SK-N-SH (cell line): Measurements from ENCODE around the gene ZNF491. TPM values are rescaled to one million over a fixed set of nuclear protein-coding genes. Genes with fewer than 3 reads are reported as not detected.

Source experiments
- CTCF ChIA-PET: fragments of 300-600, 350-600 bp; formaldehyde crosslinking; extraction: SDS; loops from one replicate; lab custom pipeline; 2021; lab: Yijun Ruan, JAX
- POLR2A ChIA-PET: fragments of 350-600 bp; sonication (Branson Sonifier 250); formaldehyde crosslinking; extraction: SDS; loops from one replicate; lab custom pipeline; 2020; ENCODE audit warnings: antibody characterized with exemption, inconsistent platforms; lab: Yijun Ruan, JAX
- DNase-seq: peaks from one replicate; pipeline ENCODE4 v3.0.0; 2012
- H2AFZ ChIP-seq: fragments of 200-600 bp; sonication (generic); 2 replicates; pipeline ENCODE4 v1.8.1; 2016; ENCODE audit warnings: antibody characterized with exemption, mild to moderate bottlenecking, low read depth
- H3F3A ChIP-seq: fragments of 200-600 bp; sonication (generic); replicated peaks from 2 replicates; pipeline ENCODE3; 2016; ENCODE audit warnings: antibody characterized with exemption, mild to moderate bottlenecking; ENCODE audit not compliant: insufficient read depth
- H3K27ac ChIP-seq, 2 experiments: fragments of 200-500 bp in 1 of 2; fragments of 200-600 bp in 1 of 2; sonication (Bioruptor generic) in 1 of 2; sonication (generic), shearing (Covaris generic) in 1 of 2; 2 replicates each; pipeline versions ENCODE4 v1.5.1 to v1.6.1; 2014 to 2016; ENCODE audit warnings: low read depth in 2 of 2, inconsistent platforms in 1 of 2, low read length in 1 of 2, mild to moderate bottlenecking in 1 of 2, mixed read lengths in 1 of 2
- H3K27me3 ChIP-seq: fragments of 200-600 bp; sonication (generic), shearing (Covaris generic); 2 replicates; pipeline ENCODE4 v1.6.1; 2016; ENCODE audit warnings: mixed run types; ENCODE audit not compliant: insufficient read depth
- H3K36me3 ChIP-seq, 2 experiments: fragments of 200-500 bp in 1 of 2; fragments of 200-600 bp in 1 of 2; sonication (Bioruptor generic) in 1 of 2; sonication (generic) in 1 of 2; replicated peaks in 1 of 2; 2 replicates each; pipeline versions ENCODE3 to v1.5.1; 2014 to 2016; ENCODE audit warnings: low read length in 1 of 2, mild to moderate bottlenecking in 1 of 2; ENCODE audit not compliant: insufficient read depth in 2 of 2, control insufficient read depth in 1 of 2
- H3K4me1 ChIP-seq, 2 experiments: fragments of 200-500 bp in 1 of 2; fragments of 200-600 bp in 1 of 2; sonication (Bioruptor generic) in 1 of 2; sonication (generic), shearing (Covaris generic) in 1 of 2; 2 replicates each; pipeline versions ENCODE4 v1.5.1 to v1.6.1; 2014 to 2016; ENCODE audit warnings: low read depth in 1 of 2, low read length in 1 of 2, mixed run types in 1 of 2; ENCODE audit not compliant: insufficient read depth in 2 of 2, control insufficient read depth in 1 of 2
- H3K4me2 ChIP-seq: fragments of 200-600 bp; sonication (generic), shearing (Covaris generic); 2 replicates; pipeline ENCODE4 v1.6.1; 2017; ENCODE audit warnings: mixed run types
- H3K4me3 ChIP-seq, 2 experiments: fragments of 200-500 bp in 1 of 2; fragments of 200-600 bp in 1 of 2; sonication (Bioruptor generic) in 1 of 2; sonication (generic), shearing (Covaris generic) in 1 of 2; 2 replicates each; pipeline versions ENCODE4 v1.5.1 to v1.8.1; 2014 to 2016; ENCODE audit warnings: low read depth in 2 of 2, inconsistent platforms in 1 of 2, low read length in 1 of 2, mild to moderate bottlenecking in 1 of 2, mixed read lengths in 1 of 2, moderate library complexity in 1 of 2
- H3K79me2 ChIP-seq: fragments of 200-600 bp; sonication (generic); 2 replicates; pipeline ENCODE4 v1.8.1; 2017; ENCODE audit warnings: mild to moderate bottlenecking; ENCODE audit not compliant: insufficient read depth
- H3K9ac ChIP-seq: fragments of 200-600 bp; sonication (generic); 2 replicates; pipeline ENCODE4 v1.6.1; 2017; ENCODE audit warnings: mixed run types
- H3K9me2 ChIP-seq: fragments of 200-600 bp; sonication (generic); 2 replicates; pipeline ENCODE4 v1.6.1; 2017; ENCODE audit warnings: mixed run types
- H3K9me3 ChIP-seq: fragments of 200-600 bp; sonication (generic); 2 replicates; pipeline ENCODE4 v1.6.1; 2017; ENCODE audit warnings: mixed run types, mild to moderate bottlenecking, moderate library complexity
- H4K20me1 ChIP-seq: fragments of 200-600 bp; sonication (generic); 2 replicates; pipeline ENCODE4 v1.6.1; 2017; ENCODE audit warnings: mild to moderate bottlenecking, mixed run types; ENCODE audit not compliant: insufficient read depth
- CHD2 ChIP-seq: fragments of 150-350 bp; IDR thresholded peaks from 2 replicates; pipeline ENCODE4 v1.6.1; 2018; ENCODE audit warnings: low read length; ENCODE audit not compliant: partially characterized antibody
- FOSL2 ChIP-seq: IDR thresholded peaks from 2 replicates; pipeline ENCODE4 v1.4.0; 2012; ENCODE audit warnings: low read depth, mild to moderate bottlenecking, moderate library complexity, borderline replicate concordance
- FOXJ3 ChIP-seq: sonication (generic); formaldehyde crosslinking; IDR thresholded peaks from 2 replicates; pipeline ENCODE4 v1.5.1; 2020; ENCODE audit warnings: mild to moderate bottlenecking, missing genetic modification reagents
- GATA2 ChIP-seq: sonication (generic); formaldehyde crosslinking; IDR thresholded peaks from 2 replicates; pipeline ENCODE4 v1.5.0; 2020; ENCODE audit warnings: mild to moderate bottlenecking, missing genetic modification reagents
- MEF2A ChIP-seq: IDR thresholded peaks from 2 replicates; pipeline ENCODE4 v1.4.0; 2012; ENCODE audit warnings: low read depth, borderline replicate concordance
- MXI1 ChIP-seq: IDR thresholded peaks from 2 replicates; pipeline ENCODE4 v1.6.1; 2012; ENCODE audit warnings: mild to moderate bottlenecking, low read depth, low read length, improper control_type of control experiment
- NFIC ChIP-seq: IDR thresholded peaks from 2 replicates; pipeline ENCODE4 v1.4.0; 2012; ENCODE audit warnings: borderline replicate concordance
- RAD21 ChIP-seq: IDR thresholded peaks from 2 replicates; pipeline ENCODE4 v1.6.1; 2012; ENCODE audit warnings: mild to moderate bottlenecking, low read length
- TCF12 ChIP-seq: IDR thresholded peaks from 2 replicates; pipeline ENCODE4 v1.4.0; 2012
- TEAD4 ChIP-seq: IDR thresholded peaks from 2 replicates; pipeline ENCODE4 v1.4.0; 2012; ENCODE audit warnings: mild to moderate bottlenecking, borderline replicate concordance; ENCODE audit not compliant: insufficient read depth
- YY1 ChIP-seq: IDR thresholded peaks from 2 replicates; pipeline ENCODE4 v1.4.0; 2012; ENCODE audit warnings: low read depth, mild to moderate bottlenecking
- WGBS: methylation state at CpG from one replicate; pipeline ENCODE4 v1.1.6; 2017; ENCODE audit warnings: low lambda C conversion rate; 5-methylcytosine and 5-hydroxymethylcytosine counted together
- polyA plus RNA-seq, 3 experiments: library from polyadenylated mRNA; depleted of rRNA; stranded (reverse); fragments of >200 nt; gene quantifications; 2 replicates each; pipeline ENCODE4 v1.2.3, GENCODE V29; 2012
- TF ChIP-seq, protein P1 (sequence below): IDR thresholded peaks from 2 replicates; pipeline ENCODE4 v1.4.0; 2012; ENCODE audit warnings: low read depth, borderline replicate concordance
- TF ChIP-seq, protein P2 (sequence below): IDR thresholded peaks from 2 replicates; pipeline ENCODE4 v1.6.1; 2012; ENCODE audit warnings: mild to moderate bottlenecking, low read depth, low read length, moderate library complexity
- TF ChIP-seq, protein P3 (sequence below): IDR thresholded peaks from 2 replicates; pipeline ENCODE4; 2012
- TF ChIP-seq, protein P4 (sequence below): fragments of 200-600 bp; sonication (generic); IDR thresholded peaks from 2 replicates; pipeline ENCODE4 v1.6.1; 2017; ENCODE audit warnings: antibody characterized with exemption, mild to moderate bottlenecking, moderate library complexity
- TF ChIP-seq, protein P5 (sequence below): fragments of 150-350 bp; IDR thresholded peaks from 2 replicates; pipeline ENCODE4 v1.6.1; 2017; ENCODE audit warnings: antibody characterized with exemption, low read length, low read depth, borderline replicate concordance

ZNF491 gene
- polyA plus RNA-seq, 1 of the 3 experiments (the other 2 are of a cell fraction) = 0.77 TPM

DNA sequence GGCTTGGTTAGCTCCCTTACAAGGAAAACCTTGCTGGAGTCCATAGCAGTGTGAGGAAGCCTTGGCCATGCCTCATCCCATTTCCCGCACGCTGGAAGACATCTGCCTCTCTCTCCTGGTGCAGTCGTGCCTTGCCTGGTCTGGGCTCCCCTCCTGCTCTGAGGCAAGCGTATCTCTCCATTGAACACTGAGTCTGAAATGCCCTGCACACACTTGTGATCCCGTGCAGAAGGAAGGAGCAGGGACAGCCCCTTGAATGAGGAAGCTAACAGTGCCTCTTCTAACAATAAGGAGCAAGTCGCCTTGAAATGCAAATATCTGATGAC is 15.3 kb downstream of the ZNF491 start:
- peak overlapping the region; percentile 91 for H3K4me2 ChIP-seq

More for the DNA sequence above, 15.3 kb downstream of the ZNF491 start:
- H3K79me2 ChIP-seq = peaks cover 31% of the 10 kb centered on the region
- no peak for TF ChIP-seq TCF12
- no peak for TF ChIP-seq FOSL2
- TF ChIP-seq TEAD4 = no peak
- TF ChIP-seq YY1 = no peak
- no peak for TF ChIP-seq CHD2
- TF ChIP-seq, protein P1, sequence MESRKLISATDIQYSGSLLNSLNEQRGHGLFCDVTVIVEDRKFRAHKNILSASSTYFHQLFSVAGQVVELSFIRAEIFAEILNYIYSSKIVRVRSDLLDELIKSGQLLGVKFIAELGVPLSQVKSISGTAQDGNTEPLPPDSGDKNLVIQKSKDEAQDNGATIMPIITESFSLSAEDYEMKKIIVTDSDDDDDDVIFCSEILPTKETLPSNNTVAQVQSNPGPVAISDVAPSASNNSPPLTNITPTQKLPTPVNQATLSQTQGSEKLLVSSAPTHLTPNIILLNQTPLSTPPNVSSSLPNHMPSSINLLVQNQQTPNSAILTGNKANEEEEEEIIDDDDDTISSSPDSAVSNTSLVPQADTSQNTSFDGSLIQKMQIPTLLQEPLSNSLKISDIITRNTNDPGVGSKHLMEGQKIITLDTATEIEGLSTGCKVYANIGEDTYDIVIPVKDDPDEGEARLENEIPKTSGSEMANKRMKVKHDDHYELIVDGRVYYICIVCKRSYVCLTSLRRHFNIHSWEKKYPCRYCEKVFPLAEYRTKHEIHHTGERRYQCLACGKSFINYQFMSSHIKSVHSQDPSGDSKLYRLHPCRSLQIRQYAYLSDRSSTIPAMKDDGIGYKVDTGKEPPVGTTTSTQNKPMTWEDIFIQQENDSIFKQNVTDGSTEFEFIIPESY = no peak
- no peak for TF ChIP-seq GATA2 (CRISPR knock-in tag)
- no peak for TF ChIP-seq RAD21
- TF ChIP-seq, protein P2, sequence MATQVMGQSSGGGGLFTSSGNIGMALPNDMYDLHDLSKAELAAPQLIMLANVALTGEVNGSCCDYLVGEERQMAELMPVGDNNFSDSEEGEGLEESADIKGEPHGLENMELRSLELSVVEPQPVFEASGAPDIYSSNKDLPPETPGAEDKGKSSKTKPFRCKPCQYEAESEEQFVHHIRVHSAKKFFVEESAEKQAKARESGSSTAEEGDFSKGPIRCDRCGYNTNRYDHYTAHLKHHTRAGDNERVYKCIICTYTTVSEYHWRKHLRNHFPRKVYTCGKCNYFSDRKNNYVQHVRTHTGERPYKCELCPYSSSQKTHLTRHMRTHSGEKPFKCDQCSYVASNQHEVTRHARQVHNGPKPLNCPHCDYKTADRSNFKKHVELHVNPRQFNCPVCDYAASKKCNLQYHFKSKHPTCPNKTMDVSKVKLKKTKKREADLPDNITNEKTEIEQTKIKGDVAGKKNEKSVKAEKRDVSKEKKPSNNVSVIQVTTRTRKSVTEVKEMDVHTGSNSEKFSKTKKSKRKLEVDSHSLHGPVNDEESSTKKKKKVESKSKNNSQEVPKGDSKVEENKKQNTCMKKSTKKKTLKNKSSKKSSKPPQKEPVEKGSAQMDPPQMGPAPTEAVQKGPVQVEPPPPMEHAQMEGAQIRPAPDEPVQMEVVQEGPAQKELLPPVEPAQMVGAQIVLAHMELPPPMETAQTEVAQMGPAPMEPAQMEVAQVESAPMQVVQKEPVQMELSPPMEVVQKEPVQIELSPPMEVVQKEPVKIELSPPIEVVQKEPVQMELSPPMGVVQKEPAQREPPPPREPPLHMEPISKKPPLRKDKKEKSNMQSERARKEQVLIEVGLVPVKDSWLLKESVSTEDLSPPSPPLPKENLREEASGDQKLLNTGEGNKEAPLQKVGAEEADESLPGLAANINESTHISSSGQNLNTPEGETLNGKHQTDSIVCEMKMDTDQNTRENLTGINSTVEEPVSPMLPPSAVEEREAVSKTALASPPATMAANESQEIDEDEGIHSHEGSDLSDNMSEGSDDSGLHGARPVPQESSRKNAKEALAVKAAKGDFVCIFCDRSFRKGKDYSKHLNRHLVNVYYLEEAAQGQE = no peak
- TF ChIP-seq, protein P3, sequence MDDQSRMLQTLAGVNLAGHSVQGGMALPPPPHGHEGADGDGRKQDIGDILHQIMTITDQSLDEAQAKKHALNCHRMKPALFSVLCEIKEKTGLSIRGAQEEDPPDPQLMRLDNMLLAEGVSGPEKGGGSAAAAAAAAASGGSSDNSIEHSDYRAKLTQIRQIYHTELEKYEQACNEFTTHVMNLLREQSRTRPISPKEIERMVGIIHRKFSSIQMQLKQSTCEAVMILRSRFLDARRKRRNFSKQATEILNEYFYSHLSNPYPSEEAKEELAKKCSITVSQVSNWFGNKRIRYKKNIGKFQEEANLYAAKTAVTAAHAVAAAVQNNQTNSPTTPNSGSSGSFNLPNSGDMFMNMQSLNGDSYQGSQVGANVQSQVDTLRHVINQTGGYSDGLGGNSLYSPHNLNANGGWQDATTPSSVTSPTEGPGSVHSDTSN = no peak
- TF ChIP-seq MXI1 = no peak
- no peak for TF ChIP-seq FOXJ3 (CRISPR knock-in tag)
- TF ChIP-seq NFIC = no peak
- TF ChIP-seq, protein P4, sequence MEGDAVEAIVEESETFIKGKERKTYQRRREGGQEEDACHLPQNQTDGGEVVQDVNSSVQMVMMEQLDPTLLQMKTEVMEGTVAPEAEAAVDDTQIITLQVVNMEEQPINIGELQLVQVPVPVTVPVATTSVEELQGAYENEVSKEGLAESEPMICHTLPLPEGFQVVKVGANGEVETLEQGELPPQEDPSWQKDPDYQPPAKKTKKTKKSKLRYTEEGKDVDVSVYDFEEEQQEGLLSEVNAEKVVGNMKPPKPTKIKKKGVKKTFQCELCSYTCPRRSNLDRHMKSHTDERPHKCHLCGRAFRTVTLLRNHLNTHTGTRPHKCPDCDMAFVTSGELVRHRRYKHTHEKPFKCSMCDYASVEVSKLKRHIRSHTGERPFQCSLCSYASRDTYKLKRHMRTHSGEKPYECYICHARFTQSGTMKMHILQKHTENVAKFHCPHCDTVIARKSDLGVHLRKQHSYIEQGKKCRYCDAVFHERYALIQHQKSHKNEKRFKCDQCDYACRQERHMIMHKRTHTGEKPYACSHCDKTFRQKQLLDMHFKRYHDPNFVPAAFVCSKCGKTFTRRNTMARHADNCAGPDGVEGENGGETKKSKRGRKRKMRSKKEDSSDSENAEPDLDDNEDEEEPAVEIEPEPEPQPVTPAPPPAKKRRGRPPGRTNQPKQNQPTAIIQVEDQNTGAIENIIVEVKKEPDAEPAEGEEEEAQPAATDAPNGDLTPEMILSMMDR = no peak
- TF ChIP-seq MEF2A = no peak
- TF ChIP-seq, protein P5, sequence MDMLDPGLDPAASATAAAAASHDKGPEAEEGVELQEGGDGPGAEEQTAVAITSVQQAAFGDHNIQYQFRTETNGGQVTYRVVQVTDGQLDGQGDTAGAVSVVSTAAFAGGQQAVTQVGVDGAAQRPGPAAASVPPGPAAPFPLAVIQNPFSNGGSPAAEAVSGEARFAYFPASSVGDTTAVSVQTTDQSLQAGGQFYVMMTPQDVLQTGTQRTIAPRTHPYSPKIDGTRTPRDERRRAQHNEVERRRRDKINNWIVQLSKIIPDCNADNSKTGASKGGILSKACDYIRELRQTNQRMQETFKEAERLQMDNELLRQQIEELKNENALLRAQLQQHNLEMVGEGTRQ = no peak
- TF ChIP-seq, all 33 proteins: peak for 0
- Histone ChIP-seq H3K4me1 (peaks cover 0 to 6% of the 10 kb centered on the region in 2 experiments; a peak in 1 of 4 replicates), H3K27me3 (no peaks in the 10 kb centered on the region), H3K9me2 (no peaks in the 10 kb centered on the region), H2AFZ (peak overlapping the region; percentile 99; the same call in 1 of the 2 replicates), H3K36me3 (peaks cover 0 to 6% of the 10 kb centered on the region in 2 experiments), H3K9ac (peak overlapping the region; percentile 79; the same call in 1 of the 2 replicates), H3K27ac (peak overlapping the region; percentile 60 to 76; a peak in 3 of 4 replicates), H4K20me1 (no peaks in the 10 kb centered on the region), H3F3A (peaks cover 4% of the 10 kb centered on the region), H3K9me3 (peaks cover 3% of the 10 kb centered on the region; the same call in 1 of the 2 replicates), H3K4me3 (peak overlapping the region; percentile 76 to 77)
- 4% methylated on average over 6 of the region's 6 CpGs for WGBS
- POLR2A ChIA-PET = interaction anchor here (1.7 kb wide), 1 partner anchor 47 kb away, joined by 4 read pairs; the partner anchor contains the start of gene ZNF441
- CTCF ChIA-PET = interaction anchor here (1.4 to 6.4 kb wide), 3 partner anchors 15 to 150 kb away, joined by 4 to 68 read pairs (median 5); partner anchors contain the start of genes ZNF491 and ZNF700
- DNase-seq = peak; percentile 49
